Neural cell (in vitro differentiated cells): ENCODE measurements around the gene HMBS. TPM values are rescaled to one million over a fixed set of nuclear protein-coding genes. Genes with fewer than 3 reads are reported as not detected.

Source experiments
- H2AFZ ChIP-seq: fragments of 200-600, 300-800 bp; sonication (generic), shearing (Covaris generic); 2 replicates; pipeline ENCODE4 v1.6.0; 2014; ENCODE audit warnings: low read depth, mild to moderate bottlenecking, antibody characterized with exemption, low read length, moderate library complexity
- H3F3A ChIP-seq: fragments of 200-600 bp; shearing (Covaris generic); 2 replicates; pipeline ENCODE4 v1.6.1; 2016; ENCODE audit warnings: mild to moderate bottlenecking, moderate library complexity, mixed read lengths, antibody characterized with exemption, low read length; ENCODE audit not compliant: insufficient read depth, poor library complexity, severe bottlenecking
- H3K27ac ChIP-seq: fragments of 200-600, 300-800 bp; sonication (generic), shearing (Covaris generic); 2 replicates; pipeline ENCODE4 v1.5.1; 2014; ENCODE audit warnings: mild to moderate bottlenecking, low read length, moderate library complexity
- H3K27me3 ChIP-seq: fragments of 300-800, 200-600 bp; sonication (generic), shearing (Covaris generic); 2 replicates; pipeline ENCODE4 v1.6.0; 2014; ENCODE audit warnings: mild to moderate bottlenecking, low read depth, low read length, moderate library complexity; ENCODE audit not compliant: insufficient read depth
- H3K36me3 ChIP-seq: fragments of 300-800, 200-600 bp; sonication (generic), shearing (Covaris generic); 2 replicates; pipeline ENCODE4 v1.5.1; 2014; ENCODE audit warnings: mild to moderate bottlenecking, antibody characterized with exemption, low read length, moderate library complexity; ENCODE audit not compliant: insufficient read depth
- H3K4me2 ChIP-seq: fragments of 300-800, 200-600 bp; sonication (generic), shearing (Covaris generic); 2 replicates; pipeline ENCODE4 v1.6.0; 2014; ENCODE audit warnings: mild to moderate bottlenecking, low read length
- H3K4me3 ChIP-seq: fragments of 300-800, 200-600 bp; sonication (generic), shearing (Covaris generic); 2 replicates; pipeline ENCODE4 v1.5.1; 2014; ENCODE audit warnings: mild to moderate bottlenecking, low read length, moderate library complexity
- H3K79me2 ChIP-seq: fragments of 200-600 bp; shearing (Covaris generic); replicated peaks from 2 replicates; pipeline ENCODE4 v1.6.0; 2014; ENCODE audit warnings: mild to moderate bottlenecking, low read length, moderate library complexity; ENCODE audit not compliant: insufficient read depth
- H3K9ac ChIP-seq: fragments of 300-800, 200-600 bp; sonication (generic), shearing (Covaris generic); 2 replicates; pipeline ENCODE4 v1.6.1; 2016; ENCODE audit warnings: mild to moderate bottlenecking, low read length, mixed read lengths
- H3K9me2 ChIP-seq: fragments of 200-600 bp; shearing (Covaris generic); 2 replicates; pipeline ENCODE4 v1.6.1; 2016; ENCODE audit warnings: mild to moderate bottlenecking, low read length, mixed read lengths; ENCODE audit not compliant: insufficient read depth
- H3K9me3 ChIP-seq: fragments of 200-600, 300-800 bp; sonication (generic), shearing (Covaris generic); 2 replicates; pipeline ENCODE4 v1.6.1; 2016; ENCODE audit warnings: mild to moderate bottlenecking, mixed run types, low read length, moderate library complexity, mixed read lengths
- H4K20me1 ChIP-seq: fragments of 200-600 bp; shearing (Covaris generic); 2 replicates; pipeline ENCODE4 v1.6.1; 2016; ENCODE audit warnings: mild to moderate bottlenecking, mixed run types; ENCODE audit not compliant: insufficient read depth
- EP300 ChIP-seq: fragments of 450-650 bp; conservative IDR thresholded peaks from 2 replicates; pipeline ENCODE4 v1.6.1; 2014; ENCODE audit warnings: antibody characterized with exemption, mild to moderate bottlenecking, moderate library complexity; ENCODE audit not compliant: poor library complexity, severe bottlenecking
- EZH2 ChIP-seq: fragments of 200-600, 300-800 bp; shearing (Covaris generic), sonication (generic); IDR thresholded peaks from 2 replicates; pipeline ENCODE4 v1.6.1; 2014; ENCODE audit warnings: antibody characterized with exemption, low read length, borderline replicate concordance, mild to moderate bottlenecking; ENCODE audit not compliant: insufficient read depth, poor library complexity, severe bottlenecking
- MXI1 ChIP-seq: fragments of 450-650 bp; conservative IDR thresholded peaks from 2 replicates; pipeline ENCODE4 v1.6.1; 2014; ENCODE audit warnings: antibody characterized with exemption, mild to moderate bottlenecking; ENCODE audit not compliant: poor library complexity, severe bottlenecking
- POLR2AphosphoS5 ChIP-seq: IDR thresholded peaks from 2 replicates; pipeline ENCODE4 v1.6.1; 2012
- RAD21 ChIP-seq: fragments of 450-650 bp; conservative IDR thresholded peaks from 2 replicates; pipeline ENCODE4 v1.6.1; 2014; ENCODE audit warnings: antibody characterized with exemption, mild to moderate bottlenecking, moderate library complexity
- SMC3 ChIP-seq: fragments of 450-650 bp; conservative IDR thresholded peaks from 2 replicates; pipeline ENCODE4 v1.6.1; 2014; ENCODE audit warnings: antibody characterized with exemption, mild to moderate bottlenecking, moderate library complexity; ENCODE audit not compliant: poor library complexity
- TAF1 ChIP-seq: IDR thresholded peaks from 2 replicates; pipeline ENCODE4 v1.6.1; 2012; ENCODE audit warnings: low read depth
- polyA plus RNA-seq: library from polyadenylated mRNA; depleted of rRNA; stranded (reverse); fragments of >200 nt; gene quantifications from 2 replicates; pipeline ENCODE4 v1.2.3, GENCODE V29; 2014
- TF ChIP-seq, protein P1 (sequence below): fragments of 450-650 bp; IDR thresholded peaks from 2 replicates; pipeline ENCODE4 v1.5.1; 2014; ENCODE audit warnings: antibody characterized with exemption, mild to moderate bottlenecking, moderate library complexity; ENCODE audit not compliant: poor library complexity, severe bottlenecking
- TF ChIP-seq, protein P2 (sequence below): IDR thresholded peaks from 2 replicates; pipeline ENCODE4 v1.6.1; 2012; ENCODE audit warnings: borderline replicate concordance

Gene HMBS
- polyA plus RNA-seq, 1 donor from 2014 or later = 15.9 TPM

DNA sequence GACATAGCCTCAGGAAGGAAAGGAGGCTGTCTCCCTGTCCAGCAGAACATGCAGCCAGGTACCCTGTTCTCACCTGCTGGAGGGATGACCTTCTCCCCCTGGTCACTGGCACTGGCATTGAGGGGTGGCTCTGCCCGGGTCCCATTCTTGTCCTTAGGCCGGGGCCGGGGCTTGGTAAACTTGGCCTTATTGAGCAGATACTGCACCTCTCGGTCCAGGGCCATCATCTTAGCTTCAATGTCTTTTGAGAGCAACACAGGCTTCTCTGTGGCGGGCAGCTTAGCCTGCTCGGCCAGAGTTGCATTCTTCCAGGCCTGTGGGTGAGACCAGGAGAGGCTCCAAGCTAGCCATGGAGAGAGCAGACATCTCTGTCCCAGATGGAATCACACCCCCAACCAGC lies 38.2 kb upstream of the HMBS start (continued):
- no peak for TF ChIP-seq EZH2

GRCh38 chr11:119047205-119047604 lies 37.5 kb upstream of the HMBS start:
- Histone ChIP-seq H3K79me2 (no peaks in the 10 kb centered on the region), H3K4me3 (no peak overlapping the region), H3K9ac (no peak overlapping the region), H3K9me2 (no peaks in the 10 kb centered on the region), H3K9me3 (no peaks in the 10 kb centered on the region), H3K27ac (no peak overlapping the region), H3K4me2 (no peak overlapping the region), H3K36me3 (peaks cover 9% of the 10 kb centered on the region), H2AFZ (no peak overlapping the region), H3F3A (no peaks in the 10 kb centered on the region), H3K27me3 (no peaks in the 10 kb centered on the region), H4K20me1 (no peaks in the 10 kb centered on the region)
- TF ChIP-seq, protein P1, sequence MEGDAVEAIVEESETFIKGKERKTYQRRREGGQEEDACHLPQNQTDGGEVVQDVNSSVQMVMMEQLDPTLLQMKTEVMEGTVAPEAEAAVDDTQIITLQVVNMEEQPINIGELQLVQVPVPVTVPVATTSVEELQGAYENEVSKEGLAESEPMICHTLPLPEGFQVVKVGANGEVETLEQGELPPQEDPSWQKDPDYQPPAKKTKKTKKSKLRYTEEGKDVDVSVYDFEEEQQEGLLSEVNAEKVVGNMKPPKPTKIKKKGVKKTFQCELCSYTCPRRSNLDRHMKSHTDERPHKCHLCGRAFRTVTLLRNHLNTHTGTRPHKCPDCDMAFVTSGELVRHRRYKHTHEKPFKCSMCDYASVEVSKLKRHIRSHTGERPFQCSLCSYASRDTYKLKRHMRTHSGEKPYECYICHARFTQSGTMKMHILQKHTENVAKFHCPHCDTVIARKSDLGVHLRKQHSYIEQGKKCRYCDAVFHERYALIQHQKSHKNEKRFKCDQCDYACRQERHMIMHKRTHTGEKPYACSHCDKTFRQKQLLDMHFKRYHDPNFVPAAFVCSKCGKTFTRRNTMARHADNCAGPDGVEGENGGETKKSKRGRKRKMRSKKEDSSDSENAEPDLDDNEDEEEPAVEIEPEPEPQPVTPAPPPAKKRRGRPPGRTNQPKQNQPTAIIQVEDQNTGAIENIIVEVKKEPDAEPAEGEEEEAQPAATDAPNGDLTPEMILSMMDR = no peak
- TF ChIP-seq, protein P2, sequence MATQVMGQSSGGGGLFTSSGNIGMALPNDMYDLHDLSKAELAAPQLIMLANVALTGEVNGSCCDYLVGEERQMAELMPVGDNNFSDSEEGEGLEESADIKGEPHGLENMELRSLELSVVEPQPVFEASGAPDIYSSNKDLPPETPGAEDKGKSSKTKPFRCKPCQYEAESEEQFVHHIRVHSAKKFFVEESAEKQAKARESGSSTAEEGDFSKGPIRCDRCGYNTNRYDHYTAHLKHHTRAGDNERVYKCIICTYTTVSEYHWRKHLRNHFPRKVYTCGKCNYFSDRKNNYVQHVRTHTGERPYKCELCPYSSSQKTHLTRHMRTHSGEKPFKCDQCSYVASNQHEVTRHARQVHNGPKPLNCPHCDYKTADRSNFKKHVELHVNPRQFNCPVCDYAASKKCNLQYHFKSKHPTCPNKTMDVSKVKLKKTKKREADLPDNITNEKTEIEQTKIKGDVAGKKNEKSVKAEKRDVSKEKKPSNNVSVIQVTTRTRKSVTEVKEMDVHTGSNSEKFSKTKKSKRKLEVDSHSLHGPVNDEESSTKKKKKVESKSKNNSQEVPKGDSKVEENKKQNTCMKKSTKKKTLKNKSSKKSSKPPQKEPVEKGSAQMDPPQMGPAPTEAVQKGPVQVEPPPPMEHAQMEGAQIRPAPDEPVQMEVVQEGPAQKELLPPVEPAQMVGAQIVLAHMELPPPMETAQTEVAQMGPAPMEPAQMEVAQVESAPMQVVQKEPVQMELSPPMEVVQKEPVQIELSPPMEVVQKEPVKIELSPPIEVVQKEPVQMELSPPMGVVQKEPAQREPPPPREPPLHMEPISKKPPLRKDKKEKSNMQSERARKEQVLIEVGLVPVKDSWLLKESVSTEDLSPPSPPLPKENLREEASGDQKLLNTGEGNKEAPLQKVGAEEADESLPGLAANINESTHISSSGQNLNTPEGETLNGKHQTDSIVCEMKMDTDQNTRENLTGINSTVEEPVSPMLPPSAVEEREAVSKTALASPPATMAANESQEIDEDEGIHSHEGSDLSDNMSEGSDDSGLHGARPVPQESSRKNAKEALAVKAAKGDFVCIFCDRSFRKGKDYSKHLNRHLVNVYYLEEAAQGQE = no peak
- TF ChIP-seq SMC3 (no peak), RAD21 (no peak), EP300 (no peak), POLR2AphosphoS5 (no peak)

DNA sequence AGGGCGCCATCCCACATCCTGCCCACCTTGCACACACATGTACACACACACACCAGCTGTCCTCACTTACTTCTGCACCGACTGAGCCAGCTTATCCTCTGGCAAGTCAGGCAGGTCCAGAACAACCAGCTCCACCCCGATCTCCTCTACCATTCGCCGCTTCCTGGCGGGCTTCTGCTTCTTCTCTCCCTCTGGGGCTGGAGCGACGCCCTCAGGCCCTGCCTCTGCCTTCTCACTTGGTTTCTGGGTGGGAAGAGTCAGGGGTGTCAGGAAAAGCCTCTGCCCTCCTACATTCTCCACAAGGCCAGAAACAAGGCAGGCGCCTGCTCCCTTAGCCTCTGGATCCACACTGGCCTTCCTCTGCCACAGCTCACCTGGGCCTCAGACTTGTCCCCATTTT lies 36.0 kb upstream of the HMBS start:
- no peaks in the 10 kb centered on the region for H4K20me1 ChIP-seq
- TF ChIP-seq RAD21 = no peak
- no peak for TF ChIP-seq EZH2
- TF ChIP-seq, protein P1 = no peak
- TF ChIP-seq TAF1 = no peak
- no peak for TF ChIP-seq POLR2AphosphoS5
- no peak for TF ChIP-seq MXI1
- TF ChIP-seq SMC3 = no peak
- no peak for TF ChIP-seq EP300
- TF ChIP-seq, protein P2 = no peak
- H3K4me3 ChIP-seq = no peak overlapping the region

More for the DNA sequence above, 36.0 kb upstream of the HMBS start:
- H3F3A ChIP-seq = no peaks in the 10 kb centered on the region
- H3K9me2 ChIP-seq = no peaks in the 10 kb centered on the region
- H3K79me2 ChIP-seq = no peaks in the 10 kb centered on the region
- H2AFZ ChIP-seq = no peak overlapping the region
- no peak overlapping the region for H3K9ac ChIP-seq
- H3K27ac ChIP-seq = no peak overlapping the region
- H3K9me3 ChIP-seq = no peaks in the 10 kb centered on the region
- H3K36me3 ChIP-seq = peaks cover 10% of the 10 kb centered on the region
- H3K27me3 ChIP-seq = no peaks in the 10 kb centered on the region
- H3K4me2 ChIP-seq = no peak overlapping the region
